SH-SY5Y (cell line): ENCODE measurements around the gene ZFAND2A.

Experiments
- GATA2 ChIP-seq: IDR thresholded peaks from 2 replicates; pipeline ENCODE4 v1.6.1; 2011; ENCODE audit warnings: mild to moderate bottlenecking, low read depth, low read length
- GATA3 ChIP-seq: IDR thresholded peaks from 2 replicates; pipeline ENCODE4 v1.6.1; 2011; ENCODE audit warnings: low read depth, mild to moderate bottlenecking, low read length, moderate library complexity

GRCh38 chr7:1170741-1171501, 10.9 kb upstream of the ZFAND2A start:
- TF ChIP-seq GATA3: no peak
- TF ChIP-seq GATA2: no peak
